NB4 (cell line): ENCODE measurements around the gene PLXNA2.

ENCODE experiments used
- DNase-seq: peaks from one replicate; pipeline ENCODE4 v3.0.0; 2010; ENCODE audit warnings: low read depth
- H3K4me3 ChIP-seq: one replicate; pipeline ENCODE4 v1.5.1; 2011; ENCODE audit warnings: mild to moderate bottlenecking, low read depth, low read length, moderate library complexity
- MYC ChIP-seq: IDR thresholded peaks from 2 replicates; pipeline ENCODE4 v1.6.1; 2011; ENCODE audit warnings: low read depth, low read length
- POLR2A ChIP-seq: IDR thresholded peaks from 2 replicates; pipeline ENCODE4 v1.6.1; 2011; ENCODE audit warnings: mild to moderate bottlenecking; ENCODE audit not compliant: insufficient read length; ENCODE audit errors: extremely low read depth
- TF ChIP-seq, protein P1 (sequence below): IDR thresholded peaks from 2 replicates; pipeline ENCODE4 v1.6.1; 2011; ENCODE audit warnings: low read depth, low read length
- TF ChIP-seq, protein P2 (sequence below): IDR thresholded peaks from one replicate; pipeline ENCODE4 v1.5.1; 2012; ENCODE audit warnings: low read depth, low read length

The PLXNA2 gene

DNA sequence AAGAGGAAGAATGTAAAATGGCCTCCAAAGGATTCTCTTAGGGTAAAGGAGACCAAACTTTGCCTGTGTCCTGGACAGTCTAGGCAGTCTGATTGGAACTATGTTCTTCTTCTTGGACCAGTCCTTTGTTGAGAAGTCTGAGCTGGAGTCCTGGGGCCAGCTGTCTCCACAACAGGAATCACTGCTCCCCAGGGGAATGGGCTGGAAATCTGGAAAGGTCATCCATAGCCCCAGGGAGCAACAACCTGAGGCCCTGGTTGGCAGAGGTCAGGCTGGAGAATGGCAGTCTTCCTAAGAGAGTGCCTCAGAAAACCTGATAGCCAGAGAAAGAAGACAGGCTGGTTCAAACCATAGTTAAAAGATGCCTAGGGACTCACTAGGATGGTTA lies 68.7 kb downstream of the PLXNA2 start:
- no peak overlapping the region for H3K4me3 ChIP-seq
- TF ChIP-seq, protein P1, sequence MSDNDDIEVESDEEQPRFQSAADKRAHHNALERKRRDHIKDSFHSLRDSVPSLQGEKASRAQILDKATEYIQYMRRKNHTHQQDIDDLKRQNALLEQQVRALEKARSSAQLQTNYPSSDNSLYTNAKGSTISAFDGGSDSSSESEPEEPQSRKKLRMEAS = no peak
- TF ChIP-seq, protein P2, sequence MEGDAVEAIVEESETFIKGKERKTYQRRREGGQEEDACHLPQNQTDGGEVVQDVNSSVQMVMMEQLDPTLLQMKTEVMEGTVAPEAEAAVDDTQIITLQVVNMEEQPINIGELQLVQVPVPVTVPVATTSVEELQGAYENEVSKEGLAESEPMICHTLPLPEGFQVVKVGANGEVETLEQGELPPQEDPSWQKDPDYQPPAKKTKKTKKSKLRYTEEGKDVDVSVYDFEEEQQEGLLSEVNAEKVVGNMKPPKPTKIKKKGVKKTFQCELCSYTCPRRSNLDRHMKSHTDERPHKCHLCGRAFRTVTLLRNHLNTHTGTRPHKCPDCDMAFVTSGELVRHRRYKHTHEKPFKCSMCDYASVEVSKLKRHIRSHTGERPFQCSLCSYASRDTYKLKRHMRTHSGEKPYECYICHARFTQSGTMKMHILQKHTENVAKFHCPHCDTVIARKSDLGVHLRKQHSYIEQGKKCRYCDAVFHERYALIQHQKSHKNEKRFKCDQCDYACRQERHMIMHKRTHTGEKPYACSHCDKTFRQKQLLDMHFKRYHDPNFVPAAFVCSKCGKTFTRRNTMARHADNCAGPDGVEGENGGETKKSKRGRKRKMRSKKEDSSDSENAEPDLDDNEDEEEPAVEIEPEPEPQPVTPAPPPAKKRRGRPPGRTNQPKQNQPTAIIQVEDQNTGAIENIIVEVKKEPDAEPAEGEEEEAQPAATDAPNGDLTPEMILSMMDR = no peak
- no peak for TF ChIP-seq POLR2A
- TF ChIP-seq MYC = no peak
- DNase-seq = no peak

DNA sequence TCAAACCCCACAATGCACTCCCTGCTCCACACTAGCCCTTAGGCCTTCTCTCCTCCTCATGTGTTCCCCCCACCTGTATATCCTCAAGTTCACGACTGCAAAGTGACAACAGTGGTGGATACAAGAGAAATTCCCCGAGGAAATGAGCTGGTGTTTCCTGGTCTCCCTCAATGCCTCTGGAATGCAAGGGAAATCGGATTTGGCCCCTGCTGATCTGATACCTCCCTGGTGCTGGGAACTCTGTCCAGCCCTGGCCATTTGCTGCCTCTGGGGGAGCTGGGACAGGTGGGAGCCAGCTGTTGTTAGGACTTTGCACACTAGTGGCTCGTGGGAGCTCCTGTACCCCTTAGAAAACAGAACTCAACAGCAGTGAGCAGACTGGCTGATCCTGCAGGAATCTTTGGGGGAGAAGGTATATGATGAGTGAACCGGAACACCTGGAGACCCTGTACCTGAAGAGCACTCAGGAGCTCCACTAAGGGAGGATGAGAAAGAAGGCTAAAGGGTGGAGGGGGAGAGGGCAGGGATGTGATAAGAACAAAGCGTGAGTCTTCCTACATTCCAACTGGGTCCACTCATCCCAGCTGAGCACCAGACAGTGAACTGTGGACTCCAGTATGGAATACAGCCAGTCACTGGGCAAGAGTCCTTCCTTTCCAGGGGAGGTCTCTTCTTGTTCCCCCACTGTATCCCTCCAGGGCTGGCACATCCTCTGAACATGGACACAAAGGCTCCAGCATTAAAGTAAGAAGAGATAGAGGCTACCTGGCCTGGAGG lies 69.3 kb downstream of the PLXNA2 start:
- DNase-seq = no peak
- H3K4me3 ChIP-seq = no peak overlapping the region
- TF ChIP-seq, protein P1 = no peak
- TF ChIP-seq POLR2A (no peak), MYC (no peak)
- TF ChIP-seq, protein P2 = no peak

DNA sequence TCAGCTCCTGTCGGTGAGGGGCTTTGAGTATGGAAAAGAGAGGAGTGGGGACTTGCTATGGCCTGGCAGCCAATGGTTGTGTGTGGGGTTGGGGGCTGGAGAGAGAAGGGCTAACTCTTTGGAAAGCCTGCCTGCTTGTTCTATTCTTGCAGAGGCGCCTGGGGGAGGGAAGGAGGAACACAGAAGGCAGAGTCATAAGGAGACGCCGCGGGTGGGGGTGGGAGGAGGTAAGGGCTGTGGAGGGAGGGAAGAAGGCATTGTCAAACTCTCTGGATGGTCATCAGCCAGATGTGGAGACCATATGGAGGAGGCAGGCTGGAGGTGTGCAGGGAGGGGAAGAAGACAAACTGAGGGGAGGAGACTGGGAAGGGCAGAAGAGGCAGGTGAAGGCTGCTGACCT lies 70.0 kb downstream of the PLXNA2 start:
- no peak overlapping the region for H3K4me3 ChIP-seq
- no peak for DNase-seq
- TF ChIP-seq, protein P2 = no peak
- no peak for TF ChIP-seq POLR2A
- TF ChIP-seq, protein P1 = no peak
- TF ChIP-seq MYC = no peak

DNA sequence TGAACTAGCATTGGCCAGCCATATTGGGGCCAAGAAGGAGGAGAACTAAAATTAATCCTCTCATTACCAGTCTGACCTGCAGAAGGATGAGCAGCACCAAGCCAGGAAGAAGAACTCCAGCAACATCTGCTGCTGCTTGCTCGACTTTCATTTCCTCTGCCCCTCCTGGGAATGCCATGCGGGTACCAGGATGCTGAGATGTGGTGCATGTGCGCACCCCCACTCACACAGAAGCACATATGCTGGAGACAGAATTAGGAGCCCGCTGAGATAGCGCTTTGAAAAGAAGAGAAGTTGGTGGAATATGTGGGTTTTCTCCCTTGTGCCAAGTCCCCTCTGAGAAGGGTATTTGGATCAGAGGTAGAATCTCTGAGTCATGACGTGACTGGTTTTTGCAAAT lies 70.4 kb downstream of the PLXNA2 start:
- no peak overlapping the region for H3K4me3 ChIP-seq
- no peak for DNase-seq
- TF ChIP-seq, protein P2 = no peak
- TF ChIP-seq POLR2A (no peak), MYC (no peak)
- TF ChIP-seq, protein P1 = no peak

DNA sequence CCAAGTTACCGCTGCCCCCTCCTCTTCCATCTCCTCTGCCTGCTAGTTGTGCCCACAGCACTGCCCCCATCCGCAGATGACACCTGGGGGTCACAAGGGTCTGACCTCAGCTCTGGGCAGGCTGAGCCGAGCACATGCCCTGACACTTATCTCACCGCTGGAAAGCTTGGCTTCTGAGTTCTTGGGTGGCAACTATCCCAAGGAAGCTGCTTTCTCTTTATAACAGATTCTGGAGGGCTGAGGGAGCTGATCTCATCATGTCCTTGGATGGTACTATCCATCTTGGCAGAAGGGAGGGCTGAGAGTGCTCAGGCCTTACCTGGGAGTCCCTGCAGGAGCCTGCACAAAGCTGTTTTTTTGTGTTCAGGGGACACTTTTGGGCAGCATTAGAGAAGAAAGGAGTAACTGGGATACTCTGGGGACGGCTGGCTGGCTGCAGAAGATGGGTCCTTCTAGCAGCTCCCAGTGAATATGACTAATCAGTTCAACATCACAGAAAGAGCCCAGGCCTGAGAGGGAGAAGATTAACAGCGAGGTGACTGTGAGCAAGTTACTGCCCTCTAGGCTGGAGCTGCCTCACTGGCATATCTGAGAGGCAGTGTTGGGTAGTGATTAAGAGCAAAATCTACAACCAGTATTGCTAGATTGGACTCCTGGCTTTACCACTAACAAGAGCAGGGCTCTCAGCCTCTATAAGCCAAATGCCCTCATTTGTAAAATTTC lies 71.6 kb downstream of the PLXNA2 start:
- DNase-seq = no peak
- TF ChIP-seq, protein P1 = no peak
- TF ChIP-seq POLR2A (no peak), MYC (no peak)
- TF ChIP-seq, protein P2 = no peak
- H3K4me3 ChIP-seq = no peak overlapping the region
